Liver (tissue), 3 donors: ENCODE results near the gene IDE.

Experiments used
- SP1 ChIP-seq: IDR thresholded peaks from 2 replicates; pipeline ENCODE4 v1.6.1; 2018; ENCODE audit warnings: antibody characterized with exemption, mild to moderate bottlenecking
- TF ChIP-seq, protein P1 (sequence below): IDR thresholded peaks from 2 replicates; pipeline ENCODE4 v1.6.1; 2016; ENCODE audit warnings: antibody characterized with exemption
- TF ChIP-seq, protein P2 (sequence below): fragments of 150-350 bp; IDR thresholded peaks from 2 replicates; pipeline ENCODE4 v1.5.1; 2017; ENCODE audit warnings: improper control_type of control experiment, low read depth, low read length; ENCODE audit not compliant: missing input control
- donor health status: healthy.
- donor health status: healthy.

- no peak for TF ChIP-seq SP1
- TF ChIP-seq, protein P1, sequence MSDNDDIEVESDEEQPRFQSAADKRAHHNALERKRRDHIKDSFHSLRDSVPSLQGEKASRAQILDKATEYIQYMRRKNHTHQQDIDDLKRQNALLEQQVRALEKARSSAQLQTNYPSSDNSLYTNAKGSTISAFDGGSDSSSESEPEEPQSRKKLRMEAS: no peak
- TF ChIP-seq, protein P2, sequence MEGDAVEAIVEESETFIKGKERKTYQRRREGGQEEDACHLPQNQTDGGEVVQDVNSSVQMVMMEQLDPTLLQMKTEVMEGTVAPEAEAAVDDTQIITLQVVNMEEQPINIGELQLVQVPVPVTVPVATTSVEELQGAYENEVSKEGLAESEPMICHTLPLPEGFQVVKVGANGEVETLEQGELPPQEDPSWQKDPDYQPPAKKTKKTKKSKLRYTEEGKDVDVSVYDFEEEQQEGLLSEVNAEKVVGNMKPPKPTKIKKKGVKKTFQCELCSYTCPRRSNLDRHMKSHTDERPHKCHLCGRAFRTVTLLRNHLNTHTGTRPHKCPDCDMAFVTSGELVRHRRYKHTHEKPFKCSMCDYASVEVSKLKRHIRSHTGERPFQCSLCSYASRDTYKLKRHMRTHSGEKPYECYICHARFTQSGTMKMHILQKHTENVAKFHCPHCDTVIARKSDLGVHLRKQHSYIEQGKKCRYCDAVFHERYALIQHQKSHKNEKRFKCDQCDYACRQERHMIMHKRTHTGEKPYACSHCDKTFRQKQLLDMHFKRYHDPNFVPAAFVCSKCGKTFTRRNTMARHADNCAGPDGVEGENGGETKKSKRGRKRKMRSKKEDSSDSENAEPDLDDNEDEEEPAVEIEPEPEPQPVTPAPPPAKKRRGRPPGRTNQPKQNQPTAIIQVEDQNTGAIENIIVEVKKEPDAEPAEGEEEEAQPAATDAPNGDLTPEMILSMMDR: no peak
These were observed 19.9 kb downstream of the IDE start for GRCh38 chr10:92553959-92554358.
